CD14-positive monocyte (primary cell): ENCODE data around the gene SMR3B. TPM values are rescaled to one million over a fixed set of nuclear protein-coding genes. Genes with fewer than 3 reads are reported as not detected.

Experiments used
- DNase-seq, 3 donors: peaks; one replicate each; pipeline ENCODE4 v3.0.0-alpha.2; 2011 to 2022
- H2AFZ ChIP-seq: 2 replicates; pipeline ENCODE4 v1.6.0; 2012; ENCODE audit warnings: mild to moderate bottlenecking, low read depth, low read length, inconsistent platforms; ENCODE audit not compliant: insufficient read depth, poor library complexity, severe bottlenecking
- H3K27ac ChIP-seq, 2 donors: 1 replicate in 1 of 2; 2 replicates in 1 of 2; pipeline ENCODE4 v1.5.1; 2012 to 2013; ENCODE audit warnings: low read length in 2 of 2, control low read depth in 1 of 2, inconsistent platforms in 1 of 2, low read depth in 1 of 2, mild to moderate bottlenecking in 1 of 2
- H3K27me3 ChIP-seq, 2 donors: one replicate each; pipeline versions ENCODE4 v1.6.0 to v1.6.1; 2011 to 2013; ENCODE audit warnings: low read length in 2 of 2; ENCODE audit not compliant: control insufficient read depth in 2 of 2, insufficient read depth in 2 of 2
- H3K36me3 ChIP-seq, 2 donors: replicated peaks in 1 of 2; 1 replicate in 1 of 2; 2 replicates in 1 of 2; pipeline versions ENCODE4 v1.5.1 to v1.6.1; 2012 to 2013; ENCODE audit warnings: low read length in 2 of 2, control low read depth in 1 of 2, inconsistent platforms in 1 of 2, mild to moderate bottlenecking in 1 of 2; ENCODE audit not compliant: insufficient read depth in 2 of 2, control insufficient read depth in 1 of 2
- H3K4me1 ChIP-seq, 2 donors: 1 replicate in 1 of 2; 2 replicates in 1 of 2; pipeline versions ENCODE4 v1.5.1 to v1.6.1; 2012 to 2013; ENCODE audit warnings: low read length in 2 of 2, control low read depth in 1 of 2, inconsistent platforms in 1 of 2, mild to moderate bottlenecking in 1 of 2, moderate library complexity in 1 of 2; ENCODE audit not compliant: insufficient read depth in 2 of 2, control insufficient read depth in 1 of 2
- H3K4me2 ChIP-seq: replicated peaks from 2 replicates; pipeline ENCODE3; 2012; ENCODE audit warnings: low read length, moderate library complexity, mild to moderate bottlenecking; ENCODE audit not compliant: poor library complexity, severe bottlenecking; ENCODE audit errors: extremely low read depth
- H3K4me3 ChIP-seq, 3 experiments: fragments of 200-600 bp in 1 of 3; sonication (generic) in 1 of 3; replicated peaks in 1 of 3; 1 replicate in 2 of 3; 2 replicates in 1 of 3; pipeline ENCODE4 v1.5.1; 2011 to 2013; ENCODE audit warnings: low read length in 3 of 3, mild to moderate bottlenecking in 3 of 3, control low read depth in 2 of 3, low read depth in 2 of 3, inconsistent platforms in 1 of 3, moderate library complexity in 1 of 3
- H3K79me2 ChIP-seq: 2 replicates; pipeline ENCODE4 v1.6.0; 2012; ENCODE audit warnings: mild to moderate bottlenecking, control low read depth, inconsistent platforms, low read length, moderate library complexity; ENCODE audit not compliant: insufficient read depth
- H3K9ac ChIP-seq: 2 replicates; pipeline ENCODE4 v1.6.0; 2017; ENCODE audit warnings: low read length, mild to moderate bottlenecking; ENCODE audit not compliant: insufficient read depth, poor library complexity, severe bottlenecking
- H3K9me3 ChIP-seq, 2 donors: replicated peaks in 1 of 2; 1 replicate in 1 of 2; 2 replicates in 1 of 2; pipeline versions ENCODE4 v1.5.1 to v1.6.1; 2012 to 2013; ENCODE audit warnings: low read length in 2 of 2, control low read depth in 1 of 2; ENCODE audit not compliant: control insufficient read depth in 1 of 2, insufficient read depth in 1 of 2
- H4K20me1 ChIP-seq: 2 replicates; pipeline ENCODE4 v1.6.0; 2012; ENCODE audit warnings: mild to moderate bottlenecking, low read length, control low read depth, moderate library complexity; ENCODE audit not compliant: insufficient read depth
- H3K27ac Mint-ChIP-seq, 7 donors: one replicate each; pipeline ENCODE4 v1.8.0; 2020; ENCODE audit warnings: mild to moderate bottlenecking in 7 of 7, mixed read lengths in 7 of 7, moderate library complexity in 6 of 7, inconsistent platforms in 2 of 7
- H3K27me3 Mint-ChIP-seq, 3 donors: one replicate each; pipeline ENCODE4 v1.8.0; 2021 to 2022; ENCODE audit warnings: low read depth in 3 of 3, mild to moderate bottlenecking in 3 of 3, mixed read lengths in 3 of 3, moderate library complexity in 3 of 3, inconsistent platforms in 1 of 3
- H3K36me3 Mint-ChIP-seq, 2 donors: one replicate each; pipeline ENCODE4 v1.8.0; 2020; ENCODE audit warnings: mixed read lengths in 2 of 2, inconsistent platforms in 1 of 2, mild to moderate bottlenecking in 1 of 2
- H3K4me1 Mint-ChIP-seq: one replicate; pipeline ENCODE4 v1.8.0; 2020; ENCODE audit warnings: mild to moderate bottlenecking, mixed read lengths
- H3K4me3 Mint-ChIP-seq, 2 donors: one replicate each; pipeline ENCODE4 v1.8.0; 2020; ENCODE audit warnings: mild to moderate bottlenecking in 2 of 2, mixed read lengths in 2 of 2, moderate library complexity in 1 of 2
- H3K9me3 Mint-ChIP-seq, 7 donors: one replicate each; pipeline ENCODE4 v1.8.0; 2020 to 2022; ENCODE audit warnings: mixed read lengths in 7 of 7, mild to moderate bottlenecking in 6 of 7, moderate library complexity in 6 of 7, inconsistent platforms in 2 of 7
- WGBS: methylation state at CpG from one replicate; pipeline ENCODE4 v1.1.5; 2013; ENCODE audit warnings: missing lambda C conversion rate; ENCODE audit not compliant: insufficient coverage; 5-methylcytosine and 5-hydroxymethylcytosine counted together
- intact Hi-C, 2 donors: fragments of 100-400 bp; cut with micrococcal nuclease; formaldehyde crosslinking; loops; one replicate each; pipeline versions ENCODE4 v1.15.0 to v1.15.1; 2023
- polyA minus RNA-seq: library from RNA; depleted of rRNA, polyadenylated mRNA; stranded (reverse); fragments of >200 nt; gene quantifications from 2 replicates; pipeline ENCODE4 v1.2.3, GENCODE V29; 2012
- polyA plus RNA-seq, 3 donors: library from polyadenylated mRNA; depleted of rRNA in 1 of 3; unstranded in 2 of 3; stranded (reverse) in 1 of 3; fragments of 300-500 nt in 2 of 3; fragments of >200 nt in 1 of 3; fragmentation: Illumina TruSeq in 2 of 3; gene quantifications; 1 replicate in 2 of 3; 2 replicates in 1 of 3; pipeline ENCODE4 v1.2.3, GENCODE V29; 2012 to 2021
- total RNA-seq, 12 experiments: library from RNA in 1 of 12; stranded (reverse) in 1 of 12; fragments of 120-200 nt in 1 of 12; gene quantifications; one replicate each; pipeline ENCODE4 v1.2.4 and lab custom pipeline; 2013 to 2026; ENCODE audit warnings: mixed read lengths in 6 of 12, inconsistent platforms in 1 of 12
- TF ChIP-seq, protein P1 (sequence below): fragments of 200-600 bp; IDR thresholded peaks from one replicate; pipeline ENCODE4 v1.8.0; 2022; ENCODE audit warnings: antibody characterized with exemption, mild to moderate bottlenecking

Gene SMR3B
- not detected for total RNA-seq (2013)
- not detected for polyA plus RNA-seq
- polyA minus RNA-seq = not detected in 2 replicates
- total RNA-seq (lab: John Stamatoyannopoulos, UW) = 0 to 0.30 (median 0) reads per million in 11 experiments

GRCh38 chr4:70382691-70383181 is at the start of gene SMR3B:
TSS of gene SMR3B (plus strand) at chr4:70383131. CDS start at chr4:70384511, 1,380 bp downstream.
- 100% methylated on average over 1 of the region's 5 CpGs for WGBS
- Mint-ChIP-seq H3K4me3 (no peak within 1 kb of the TSS), H3K9me3 (peaks cover 0 to 5% (median 0%) of the 10 kb centered on the region in 7 donors), H3K27ac (no peak within 1 kb of the TSS), H3K4me1 (no peaks in the 10 kb centered on the region), H3K36me3 (no peaks in the 10 kb centered on the region), H3K27me3 (no peaks in the 10 kb centered on the region)
- Histone ChIP-seq H3K9ac (no peak within 1 kb of the TSS), H3K4me1 (no peaks in the 10 kb centered on the region), H3K9me3 (no peaks in the 10 kb centered on the region), H3K27ac (no peak within 1 kb of the TSS), H2AFZ (no peak within 1 kb of the TSS), H3K36me3 (no peaks in the 10 kb centered on the region), H4K20me1 (no peaks in the 10 kb centered on the region), H3K4me3 (no peak within 1 kb of the TSS), H3K27me3 (no peaks in the 10 kb centered on the region), H3K79me2 (no peaks in the 10 kb centered on the region), H3K4me2 (no peak within 1 kb of the TSS)
- DNase-seq = no peak
- intact Hi-C loops = no loop called here
- TF ChIP-seq, protein P1, sequence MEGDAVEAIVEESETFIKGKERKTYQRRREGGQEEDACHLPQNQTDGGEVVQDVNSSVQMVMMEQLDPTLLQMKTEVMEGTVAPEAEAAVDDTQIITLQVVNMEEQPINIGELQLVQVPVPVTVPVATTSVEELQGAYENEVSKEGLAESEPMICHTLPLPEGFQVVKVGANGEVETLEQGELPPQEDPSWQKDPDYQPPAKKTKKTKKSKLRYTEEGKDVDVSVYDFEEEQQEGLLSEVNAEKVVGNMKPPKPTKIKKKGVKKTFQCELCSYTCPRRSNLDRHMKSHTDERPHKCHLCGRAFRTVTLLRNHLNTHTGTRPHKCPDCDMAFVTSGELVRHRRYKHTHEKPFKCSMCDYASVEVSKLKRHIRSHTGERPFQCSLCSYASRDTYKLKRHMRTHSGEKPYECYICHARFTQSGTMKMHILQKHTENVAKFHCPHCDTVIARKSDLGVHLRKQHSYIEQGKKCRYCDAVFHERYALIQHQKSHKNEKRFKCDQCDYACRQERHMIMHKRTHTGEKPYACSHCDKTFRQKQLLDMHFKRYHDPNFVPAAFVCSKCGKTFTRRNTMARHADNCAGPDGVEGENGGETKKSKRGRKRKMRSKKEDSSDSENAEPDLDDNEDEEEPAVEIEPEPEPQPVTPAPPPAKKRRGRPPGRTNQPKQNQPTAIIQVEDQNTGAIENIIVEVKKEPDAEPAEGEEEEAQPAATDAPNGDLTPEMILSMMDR = no peak

GRCh38 chr4:70334681-70335080 is 48.2 kb upstream of the SMR3B start, which contains the start of gene CABS1:
TSS of gene CABS1 (plus strand) at chr4:70334981. CDS start at chr4:70335040, 59 bp downstream.
- Histone ChIP-seq H3K9me3 (no peaks in the 10 kb centered on the region), H3K4me1 (no peaks in the 10 kb centered on the region), H3K4me2 (no peak within 1 kb of the TSS), H3K36me3 (no peaks in the 10 kb centered on the region), H3K79me2 (no peaks in the 10 kb centered on the region), H4K20me1 (no peaks in the 10 kb centered on the region), H3K4me3 (no peak within 1 kb of the TSS), H2AFZ (no peak within 1 kb of the TSS), H3K27ac (no peak within 1 kb of the TSS), H3K9ac (no peak within 1 kb of the TSS), H3K27me3 (no peaks in the 10 kb centered on the region)
- intact Hi-C loops = no loop called here
- H3K27ac Mint-ChIP-seq = no peak within 1 kb of the TSS
- 88% methylated on average over 1 of the region's 3 CpGs for WGBS
- H3K27me3 Mint-ChIP-seq = no peaks in the 10 kb centered on the region
- H3K4me3 Mint-ChIP-seq = no peak within 1 kb of the TSS
- no peaks in the 10 kb centered on the region for H3K36me3 Mint-ChIP-seq
- no peaks in the 10 kb centered on the region for H3K4me1 Mint-ChIP-seq
- H3K9me3 Mint-ChIP-seq = peaks cover 0 to 3% (median 0%) of the 10 kb centered on the region in 7 donors
- DNase-seq = no peak
- TF ChIP-seq, protein P1 = no peak
